ENCODE measurements around the gene SIK3. TPM values are rescaled to one million over a fixed set of nuclear protein-coding genes. Genes with fewer than 3 reads are reported as not detected.

Gene SIK3
- total RNA-seq, 2 donors from 2014 or later, result 26.7 to 28.0 TPM

GRCh38 chr11:116833816-116834534 lies 264.3 kb downstream of the SIK3 start:
- no peak overlapping the region for H3K9ac ChIP-seq (ENCODE audit: low read depth in 2 of 2, low read length in 2 of 2)
- H3K9me3 ChIP-seq, result no peaks in the 10 kb centered on the region
- no peak overlapping the region for H3K4me3 ChIP-seq
- H3K27ac ChIP-seq, result no peak overlapping the region
- H3K27me3 ChIP-seq, result no peaks in the 10 kb centered on the region
- DNase-seq, result no peak
- H3K36me3 ChIP-seq, result no peaks in the 10 kb centered on the region
- no peak for TF ChIP-seq CTCF (IDR thresholded peaks at IDR 0.05)
- peaks cover 5% of the 10 kb centered on the region for H3K4me1 ChIP-seq
- intact Hi-C loops (cut with DNase I), result no loop called here

GRCh38 chr11:116833491-116833815 lies 264.8 kb downstream of the SIK3 start:
- no peaks in the 10 kb centered on the region for H3K27me3 ChIP-seq
- no peaks in the 10 kb centered on the region for H3K9me3 ChIP-seq
- no peak for DNase-seq
- H3K27ac ChIP-seq, result no peak overlapping the region
- H3K36me3 ChIP-seq, result no peaks in the 10 kb centered on the region
- H3K4me3 ChIP-seq, result no peak overlapping the region
- intact Hi-C loops (cut with DNase I), result no loop called here
- peaks cover 5% of the 10 kb centered on the region for H3K4me1 ChIP-seq
- H3K9ac ChIP-seq (ENCODE audit: low read depth in 2 of 2, low read length in 2 of 2), result no peak overlapping the region
- TF ChIP-seq CTCF (IDR thresholded peaks at IDR 0.05), result no peak

DNA sequence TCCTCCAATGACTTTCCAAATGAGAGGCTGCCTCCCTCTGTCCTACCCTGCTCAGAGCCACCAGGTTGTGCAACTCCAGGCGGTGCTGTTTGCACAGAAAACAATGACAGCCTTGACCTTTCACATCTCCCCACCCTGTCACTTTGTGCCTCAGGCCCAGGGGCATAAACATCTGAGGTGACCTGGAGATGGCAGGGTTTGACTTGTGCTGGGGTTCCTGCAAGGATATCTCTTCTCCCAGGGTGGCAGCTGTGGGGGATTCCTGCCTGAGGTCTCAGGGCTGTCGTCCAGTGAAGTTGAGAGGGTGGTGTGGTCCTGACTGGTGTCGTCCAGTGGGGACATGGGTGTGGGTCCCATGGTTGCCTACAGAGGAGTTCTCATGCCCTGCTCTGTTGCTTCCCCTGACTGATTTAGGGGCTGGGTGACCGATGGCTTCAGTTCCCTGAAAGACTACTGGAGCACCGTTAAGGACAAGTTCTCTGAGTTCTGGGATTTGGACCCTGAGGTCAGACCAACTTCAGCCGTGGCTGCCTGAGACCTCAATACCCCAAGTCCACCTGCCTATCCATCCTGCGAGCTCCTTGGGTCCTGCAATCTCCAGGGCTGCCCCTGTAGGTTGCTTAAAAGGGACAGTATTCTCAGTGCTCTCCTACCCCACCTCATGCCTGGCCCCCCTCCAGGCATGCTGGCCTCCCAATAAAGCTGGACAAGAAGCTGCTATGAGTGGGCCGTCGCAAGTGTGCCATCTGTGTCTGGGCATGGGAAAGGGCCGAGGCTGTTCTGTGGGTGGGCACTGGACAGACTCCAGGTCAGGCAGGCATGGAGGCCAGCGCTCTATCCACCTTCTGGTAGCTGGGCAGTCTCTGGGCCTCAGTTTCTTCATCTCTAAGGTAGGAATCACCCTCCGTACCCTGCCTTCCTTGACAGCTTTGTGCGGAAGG lies 265.6 kb downstream of the SIK3 start:
- no peak for DNase-seq
- TF ChIP-seq CTCF (IDR thresholded peaks at IDR 0.05), result no peak
- peaks cover 5% of the 10 kb centered on the region for H3K4me1 ChIP-seq
- intact Hi-C loops (cut with DNase I), result no loop called here
- H3K9ac ChIP-seq (ENCODE audit: low read depth in 2 of 2, low read length in 2 of 2), result no peak overlapping the region
- no peaks in the 10 kb centered on the region for H3K27me3 ChIP-seq
- no peak overlapping the region for H3K27ac ChIP-seq
- no peak overlapping the region for H3K4me3 ChIP-seq
- H3K36me3 ChIP-seq, result no peaks in the 10 kb centered on the region
- no peaks in the 10 kb centered on the region for H3K9me3 ChIP-seq

- intact Hi-C loops (cut with DNase I), result no loop called here
- no peak for DNase-seq
- Histone ChIP-seq H3K9me3 (no peaks in the 10 kb centered on the region), H3K36me3 (no peaks in the 10 kb centered on the region), H3K27ac (no peak overlapping the region), H3K27me3 (no peaks in the 10 kb centered on the region), H3K4me1 (peaks cover 5% of the 10 kb centered on the region), H3K4me3 (no peak overlapping the region), H3K9ac (ENCODE audit: low read depth in 2 of 2, low read length in 2 of 2) (no peak overlapping the region)
- no peak for TF ChIP-seq CTCF (IDR thresholded peaks at IDR 0.05)
Observed at GRCh38 chr11:116831790-116832349, 266.4 kb downstream of the SIK3 start.

DNA sequence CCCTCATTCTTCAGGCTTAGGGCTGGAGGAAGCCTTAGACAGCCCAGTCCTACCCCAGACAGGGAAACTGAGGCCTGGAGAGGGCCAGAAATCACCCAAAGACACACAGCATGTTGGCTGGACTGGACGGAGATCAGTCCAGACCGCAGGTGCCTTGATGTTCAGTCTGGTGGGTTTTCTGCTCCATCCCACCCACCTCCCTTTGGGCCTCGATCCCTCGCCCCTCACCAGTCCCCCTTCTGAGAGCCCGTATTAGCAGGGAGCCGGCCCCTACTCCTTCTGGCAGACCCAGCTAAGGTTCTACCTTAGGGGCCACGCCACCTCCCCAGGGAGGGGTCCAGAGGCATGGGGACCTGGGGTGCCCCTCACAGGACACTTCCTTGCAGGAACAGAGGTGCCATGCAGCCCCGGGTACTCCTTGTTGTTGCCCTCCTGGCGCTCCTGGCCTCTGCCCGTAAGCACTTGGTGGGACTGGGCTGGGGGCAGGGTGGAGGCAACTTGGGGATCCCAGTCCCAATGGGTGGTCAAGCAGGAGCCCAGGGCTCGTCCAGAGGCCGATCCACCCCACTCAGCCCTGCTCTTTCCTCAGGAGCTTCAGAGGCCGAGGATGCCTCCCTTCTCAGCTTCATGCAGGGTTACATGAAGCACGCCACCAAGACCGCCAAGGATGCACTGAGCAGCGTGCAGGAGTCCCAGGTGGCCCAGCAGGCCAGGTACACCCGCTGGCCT lies 267.9 kb downstream of the SIK3 start:
- Histone ChIP-seq H3K9ac (ENCODE audit: low read depth in 2 of 2, low read length in 2 of 2) (no peak overlapping the region), H3K27me3 (no peaks in the 10 kb centered on the region), H3K4me3 (no peak overlapping the region), H3K36me3 (no peaks in the 10 kb centered on the region), H3K27ac (no peak overlapping the region), H3K4me1 (no peaks in the 10 kb centered on the region), H3K9me3 (no peaks in the 10 kb centered on the region)
- intact Hi-C loops (cut with DNase I), result no loop called here
- no peak for TF ChIP-seq CTCF (IDR thresholded peaks at IDR 0.05)
- DNase-seq, result no peak
